ENCODE results near the gene BTK. TPM values are rescaled to one million over a fixed set of nuclear protein-coding genes. Genes with fewer than 3 reads are reported as not detected.

The BTK gene
- 0.09 to 0.32 TPM (median 0.13 TPM) in 5 replicates for total RNA-seq (2022; extraction: Qiagen RNA extraction)

GRCh38 chrX:101385795-101386541 is at the start of gene BTK:
BTK (minus strand) TSS chrX:101386191; CDS start chrX:101375284, 10,907 bp downstream.

DNA sequence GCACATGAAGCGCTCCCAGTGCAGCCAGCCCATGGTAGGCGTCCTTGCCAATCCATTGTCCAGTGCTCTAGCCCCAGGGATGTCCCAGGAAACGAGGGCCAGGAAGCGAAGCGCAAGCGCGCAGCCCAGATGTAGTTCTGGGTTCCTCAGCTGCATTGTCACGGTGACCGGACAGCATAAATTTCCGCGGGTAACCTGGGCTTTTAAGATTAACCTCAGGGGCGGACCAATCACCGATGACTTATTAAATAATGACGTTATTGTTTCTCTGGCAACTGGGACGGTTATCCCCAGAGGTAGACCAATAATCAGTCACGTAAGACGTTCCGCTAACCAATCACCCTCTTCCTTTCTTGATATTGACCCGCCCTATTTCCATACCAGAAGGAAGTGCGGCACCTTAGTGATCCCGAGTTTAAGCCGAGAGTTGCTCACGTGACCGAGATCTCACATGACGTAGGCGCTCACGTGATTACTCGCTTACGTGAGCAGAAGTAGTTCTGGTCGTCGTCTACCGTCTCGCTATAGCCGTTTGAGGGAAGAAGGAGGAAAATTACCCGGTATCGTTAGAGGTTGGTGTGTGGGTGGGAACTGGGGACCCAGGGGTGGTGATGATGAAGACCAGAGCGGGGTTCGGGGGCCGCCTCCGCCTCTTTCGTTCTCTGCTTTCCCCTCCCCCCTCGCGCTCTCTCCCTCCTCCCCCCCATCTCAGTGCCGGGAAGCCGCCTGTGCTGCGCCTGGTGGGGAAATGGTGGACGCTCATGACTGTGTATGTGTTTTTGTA is 21.9 kb upstream of the BTK start, which contains the start of the genes GLA and HNRNPH2:
Gene GLA, minus strand, starts transcription at position 178 of the 784 bp plus-strand sequence. Its CDS starts 22 bp downstream, at position 156.
Gene HNRNPH2, plus strand, starts transcription at position 475 of the 784 bp plus-strand sequence. CDS start 3,767 bp downstream, outside the sequence.

GRCh38 chrX:101390664-101391525 is 4.9 kb upstream of the BTK start, which contains the start of gene RPL36A:
RPL36A (plus strand) TSS chrX:101391011; CDS start chrX:101391044, 33 bp downstream.

DNA sequence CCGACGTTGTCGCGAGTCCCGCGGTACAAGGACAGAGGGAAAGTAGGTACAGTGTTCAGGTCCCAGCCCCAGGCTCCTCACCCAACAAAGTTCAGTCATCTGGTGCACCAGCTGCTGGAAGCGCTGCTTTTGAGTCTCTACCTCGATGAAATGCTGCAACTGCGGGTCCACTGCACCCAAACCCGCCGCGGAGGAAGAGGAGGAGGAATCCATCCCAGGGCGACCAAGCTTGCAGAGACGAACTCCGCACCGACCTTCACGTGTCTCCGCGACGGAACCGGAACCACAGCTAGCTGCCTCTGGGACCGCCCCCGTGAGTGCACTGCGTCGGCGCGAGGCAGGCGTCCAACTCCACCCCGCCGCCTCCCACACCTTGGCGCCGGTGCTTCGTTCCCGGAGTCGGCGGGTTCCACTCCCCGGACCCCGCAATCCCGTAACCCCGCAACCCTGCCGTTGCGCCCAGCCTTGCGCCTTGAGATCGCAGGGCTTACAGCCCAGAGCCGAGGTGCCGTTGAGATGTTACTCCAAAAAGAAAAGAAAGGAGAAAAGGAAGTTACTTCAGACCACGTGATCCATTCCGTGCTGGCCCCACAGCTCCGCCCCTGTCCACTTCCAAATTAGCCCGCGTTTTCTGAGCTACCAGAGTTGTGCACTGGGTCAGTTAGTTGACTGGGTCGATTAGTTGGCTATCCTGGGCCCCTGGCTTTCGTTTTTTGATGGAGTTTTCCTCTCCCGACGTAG is 37.4 kb downstream of the BTK start, which contains the start of gene TIMM8A:
Gene TIMM8A, minus strand, starts transcription at position 291 of the 741 bp plus-strand sequence. Its CDS starts 78 bp downstream, at position 213.

Other genes starting within 250 kb of the BTK start
- gene DRP2, start 166.4 kb downstream of the BTK start, total RNA-seq (2022; extraction: Qiagen RNA extraction) = 0.14 to 0.18 TPM (median 0.16 TPM) in 5 replicates
- gene TAF7L, start 94.9 kb downstream of the BTK start, total RNA-seq (2022; extraction: Qiagen RNA extraction) = 0.08 to 0.23 TPM (median 0.10 TPM) in 5 replicates
- 26.0 to 28.6 TPM (median 27.1 TPM) in 5 replicates for gene TIMM8A, start 37.4 kb downstream of the BTK start, total RNA-seq (2022; extraction: Qiagen RNA extraction)
- 2,465 to 3,104 TPM (median 2,471 TPM) in 5 replicates for gene RPL36A, start 4.8 kb upstream of the BTK start, total RNA-seq (2022; extraction: Qiagen RNA extraction)
- gene GLA, start 21.7 kb upstream of the BTK start, total RNA-seq (2022; extraction: Qiagen RNA extraction) = 155 to 181 TPM (median 160 TPM) in 5 replicates
- 51.1 to 66.3 TPM (median 56.8 TPM) in 5 replicates for gene HNRNPH2, start 22.0 kb upstream of the BTK start, total RNA-seq (2022; extraction: Qiagen RNA extraction)
- 0.36 to 0.74 TPM (median 0.71 TPM) in 5 replicates for gene ARMCX4, start 99.3 kb upstream of the BTK start, total RNA-seq (2022; extraction: Qiagen RNA extraction)
- gene ARMCX1, start 164.4 kb upstream of the BTK start, total RNA-seq (2022; extraction: Qiagen RNA extraction) = 0.26 to 0.57 TPM (median 0.43 TPM) in 5 replicates
- gene ARMCX6, start 231.8 kb upstream of the BTK start, total RNA-seq (2022; extraction: Qiagen RNA extraction) = 45.1 to 50.0 TPM (median 47.7 TPM) in 5 replicates
- gene ARMCX3, start 237.0 kb upstream of the BTK start, total RNA-seq (2022; extraction: Qiagen RNA extraction) = 17.9 to 25.8 TPM (median 21.0 TPM) in 5 replicates

Data from A549 treated with AZD2906 at 1 μM for 4 hours (cell line).